CD4-positive, CD25-positive, alpha-beta regulatory T cell (primary cell): Measurements from ENCODE around the gene R3HDM2. TPM values are rescaled to one million over a fixed set of nuclear protein-coding genes. Genes with fewer than 3 reads are reported as not detected.
A peak's percentile ranks its signal among the peaks of the same experiment; 100 is the strongest.

Source experiments
- ATAC-seq, 2 donors: fragments of 150-1000 bp; cut with Tn5 transposase; one replicate each; pipeline ENCODE4 v1.10.0; 2021; ENCODE audit warnings: low read depth in 2 of 2, moderate number of reproducible peaks in 2 of 2, moderate library complexity in 1 of 2
- DNase-seq, 3 donors: peaks; one replicate each; pipeline versions ENCODE4 v3.0.0 to v3.0.0-alpha.2; 2012 to 2022; ENCODE audit warnings: mixed read lengths in 1 of 3
- H3K27ac ChIP-seq: one replicate; pipeline ENCODE4 v1.7.0; 2013; ENCODE audit warnings: mild to moderate bottlenecking, low read length; ENCODE audit not compliant: insufficient read depth, poor library complexity, severe bottlenecking
- H3K27me3 ChIP-seq: one replicate; pipeline ENCODE4 v1.7.0; 2013; ENCODE audit warnings: low read length; ENCODE audit not compliant: control insufficient read depth, insufficient read depth
- H3K36me3 ChIP-seq: one replicate; pipeline ENCODE4 v1.7.0; 2013; ENCODE audit warnings: mild to moderate bottlenecking, low read length, moderate library complexity; ENCODE audit not compliant: control insufficient read depth, insufficient read depth
- H3K4me1 ChIP-seq: 2 replicates; pipeline ENCODE4 v1.7.0; 2013; ENCODE audit warnings: mild to moderate bottlenecking, low read length; ENCODE audit not compliant: insufficient read depth, control insufficient read depth, poor library complexity, severe bottlenecking
- H3K4me3 ChIP-seq: one replicate; pipeline ENCODE4 v1.7.0; 2013; ENCODE audit warnings: low read depth, mild to moderate bottlenecking, low read length, moderate library complexity
- H3K9me3 ChIP-seq, 2 experiments: 1 replicate in 1 of 2; 2 replicates in 1 of 2; pipeline ENCODE4 v1.7.0; 2013; ENCODE audit warnings: low read length in 2 of 2, mild to moderate bottlenecking in 1 of 2, moderate library complexity in 1 of 2; ENCODE audit not compliant: control insufficient read depth in 2 of 2
- H3K27ac Mint-ChIP-seq, 3 donors: one replicate each; pipeline ENCODE4 v1.8.0; 2020 to 2022; ENCODE audit warnings: mild to moderate bottlenecking in 3 of 3, mixed read lengths in 3 of 3, moderate library complexity in 2 of 3
- H3K27me3 Mint-ChIP-seq: one replicate; pipeline ENCODE4 v1.8.0; 2022; ENCODE audit warnings: mild to moderate bottlenecking, mixed read lengths
- H3K36me3 Mint-ChIP-seq: one replicate; pipeline ENCODE4 v1.8.0; 2020; ENCODE audit warnings: mixed read lengths
- H3K4me1 Mint-ChIP-seq, 4 donors: one replicate each; pipeline ENCODE4 v1.8.0; 2020 to 2022; ENCODE audit warnings: mixed read lengths in 4 of 4, mild to moderate bottlenecking in 1 of 4
- H3K4me3 Mint-ChIP-seq, 4 donors: one replicate each; pipeline ENCODE4 v1.8.0; 2020 to 2022; ENCODE audit warnings: mild to moderate bottlenecking in 4 of 4, mixed read lengths in 4 of 4, moderate library complexity in 3 of 4
- H3K9me3 Mint-ChIP-seq, 7 donors: one replicate each; pipeline ENCODE4 v1.8.0; 2020 to 2022; ENCODE audit warnings: mixed read lengths in 7 of 7, mild to moderate bottlenecking in 3 of 7, moderate library complexity in 2 of 7
- polyA plus RNA-seq, 4 donors: library from polyadenylated mRNA; unstranded; fragments of 300-500 nt; fragmentation: Illumina TruSeq; gene quantifications; one replicate each; pipeline ENCODE4 v1.2.3, GENCODE V29; 2021
- total RNA-seq: library from RNA; stranded (reverse); gene quantifications from one replicate; pipeline ENCODE4 v1.2.3, GENCODE V29; 2022

R3HDM2 gene
- total and polyA plus RNA-seq, 5 donors from 2014 or later, result 6.0 to 115 (median 8.1) TPM

DNA sequence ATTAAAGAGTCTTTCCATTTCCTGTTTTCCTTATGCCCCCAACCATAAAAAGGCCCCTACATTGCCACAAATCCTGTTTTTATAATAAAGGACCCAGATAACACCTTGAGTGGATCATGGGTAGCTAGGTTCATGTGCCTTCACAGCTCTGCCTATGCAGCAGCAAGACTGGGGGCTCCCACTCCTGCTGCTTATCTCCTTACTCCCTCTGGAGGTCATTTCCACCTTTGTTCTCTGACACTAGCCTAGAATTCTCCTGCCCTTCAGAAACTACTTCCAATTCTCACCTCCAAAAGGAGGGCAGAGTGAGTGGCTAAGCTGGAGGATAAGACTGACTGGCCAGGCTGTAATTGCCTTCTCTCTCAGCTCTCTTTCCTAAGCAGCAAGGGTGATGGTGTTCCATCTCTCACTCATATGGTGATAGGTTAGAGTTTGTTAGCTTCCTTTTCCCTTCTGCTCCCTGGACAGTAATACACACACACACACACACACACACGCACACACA is 159.8 kb downstream of the R3HDM2 start:
- Histone ChIP-seq H3K4me3 (no peak overlapping the region), H3K4me1 (no peaks in the 10 kb centered on the region), H3K36me3 (peaks cover 70% of the 10 kb centered on the region), H3K27me3 (no peaks in the 10 kb centered on the region), H3K27ac (no peak overlapping the region), H3K9me3 (no peaks in the 10 kb centered on the region)
- Mint-ChIP-seq H3K27ac (peak overlapping the region in 2 of 3 donors; percentile 59 to 90), H3K9me3 (peaks cover 0 to 2% (median 0%) of the 10 kb centered on the region in 7 donors), H3K36me3 (peaks cover 62% of the 10 kb centered on the region), H3K4me3 (no peak overlapping the region), H3K27me3 (no peaks in the 10 kb centered on the region), H3K4me1 (peaks cover 0 to 9% (median 0%) of the 10 kb centered on the region in 4 donors)
- ATAC-seq, result no peak
- no peak for DNase-seq

DNA sequence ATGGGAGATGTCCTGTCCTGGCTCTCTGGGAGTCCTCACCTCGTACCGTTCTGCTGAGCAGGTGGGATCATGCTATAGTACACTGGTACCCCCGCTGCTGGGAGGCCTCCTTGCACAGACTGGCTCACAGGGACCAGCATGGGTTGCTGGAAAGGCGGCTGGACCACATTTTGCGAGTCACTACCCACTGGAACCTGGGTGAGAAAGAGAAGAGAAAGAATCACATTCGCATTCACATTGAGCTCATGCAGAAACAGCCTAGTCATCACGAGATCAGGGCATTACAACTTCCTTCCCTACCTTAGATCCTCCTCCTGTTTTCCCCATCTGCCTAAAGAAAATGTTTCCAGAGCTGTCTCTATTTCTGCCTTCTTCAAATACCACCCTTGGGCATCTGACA is 162.6 kb downstream of the R3HDM2 start:
- H3K4me3 ChIP-seq, result no peak overlapping the region
- no peaks in the 10 kb centered on the region for H3K27me3 Mint-ChIP-seq
- H3K36me3 ChIP-seq, result peaks cover 69% of the 10 kb centered on the region
- H3K4me3 Mint-ChIP-seq, result no peak overlapping the region
- no peaks in the 10 kb centered on the region for H3K27me3 ChIP-seq
- no peaks in the 10 kb centered on the region for H3K4me1 ChIP-seq
- peaks cover 0 to 10% (median 5%) of the 10 kb centered on the region in 4 donors for H3K4me1 Mint-ChIP-seq
- H3K9me3 Mint-ChIP-seq, result peaks cover 0 to 2% (median 0%) of the 10 kb centered on the region in 7 donors
- H3K36me3 Mint-ChIP-seq, result peaks cover 49% of the 10 kb centered on the region
- ATAC-seq, result no peak
- H3K27ac ChIP-seq, result no peak overlapping the region
- peak overlapping the region in 2 of 3 donors; percentile 34 to 65 for H3K27ac Mint-ChIP-seq
- DNase-seq, result no peak
- H3K9me3 ChIP-seq, result no peaks in the 10 kb centered on the region

DNA sequence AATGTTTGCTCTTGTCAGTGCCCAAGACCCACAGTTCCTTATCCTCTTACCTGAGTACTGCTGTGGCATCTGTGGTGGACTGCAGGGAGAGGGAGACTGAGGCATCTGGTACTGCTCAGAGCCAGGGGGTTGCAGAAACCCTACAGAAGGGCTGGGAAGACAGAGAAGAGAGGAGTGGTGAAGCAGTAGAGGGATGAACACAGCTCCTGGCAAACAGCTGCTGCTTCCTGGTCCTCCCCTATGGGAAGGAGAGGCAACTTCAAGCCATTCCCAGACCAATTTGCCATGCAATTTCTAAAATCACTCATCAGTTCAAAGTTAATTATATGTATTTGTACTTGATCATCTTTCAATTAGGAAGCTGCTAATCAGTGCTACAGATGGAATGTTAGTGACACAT is 164.2 kb downstream of the R3HDM2 start:
- Mint-ChIP-seq H3K36me3 (peaks cover 51% of the 10 kb centered on the region), H3K27me3 (no peaks in the 10 kb centered on the region), H3K4me3 (no peak overlapping the region), H3K4me1 (peaks cover 0 to 10% (median 6%) of the 10 kb centered on the region in 4 donors), H3K9me3 (peaks cover 0 to 2% (median 0%) of the 10 kb centered on the region in 7 donors), H3K27ac (peak overlapping the region in 2 of 3 donors; percentile 48 to 76)
- ATAC-seq (no peak), DNase-seq (no peak)
- Histone ChIP-seq H3K4me3 (no peak overlapping the region), H3K9me3 (no peaks in the 10 kb centered on the region), H3K4me1 (no peaks in the 10 kb centered on the region), H3K27ac (peak overlapping the region; percentile 8), H3K36me3 (peaks cover 57% of the 10 kb centered on the region), H3K27me3 (no peaks in the 10 kb centered on the region)

DNA sequence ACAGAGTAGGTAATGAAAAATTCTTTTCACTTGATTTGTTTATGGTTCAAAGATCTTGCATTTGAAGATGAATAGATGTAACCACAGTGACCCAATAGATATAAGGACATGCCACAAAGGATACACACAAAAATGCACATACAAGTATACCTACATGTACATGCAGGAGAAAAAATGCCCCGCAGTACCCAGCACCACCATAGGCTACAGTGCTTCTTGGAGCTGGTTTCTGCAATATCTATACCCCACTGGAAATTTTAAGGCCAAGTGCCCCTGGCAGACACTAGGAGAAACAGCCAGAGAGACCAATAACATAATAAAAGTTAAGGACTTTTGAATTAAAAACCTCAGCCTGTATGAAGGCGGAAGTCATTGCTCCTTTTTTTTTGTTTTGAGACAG is 167.7 kb downstream of the R3HDM2 start:
- DNase-seq (no peak), ATAC-seq (no peak)
- peak overlapping the region in 1 of 3 donors; percentile 29 for H3K27ac Mint-ChIP-seq
- peaks cover 38% of the 10 kb centered on the region for H3K36me3 Mint-ChIP-seq
- Histone ChIP-seq H3K27me3 (no peaks in the 10 kb centered on the region), H3K36me3 (peaks cover 57% of the 10 kb centered on the region), H3K27ac (no peak overlapping the region), H3K4me3 (no peak overlapping the region), H3K4me1 (no peaks in the 10 kb centered on the region), H3K9me3 (no peaks in the 10 kb centered on the region)
- no peaks in the 10 kb centered on the region for H3K27me3 Mint-ChIP-seq
- H3K4me3 Mint-ChIP-seq, result no peak overlapping the region
- peaks cover 0 to 7% (median 4%) of the 10 kb centered on the region in 4 donors for H3K4me1 Mint-ChIP-seq
- peaks cover 0 to 1% (median 0%) of the 10 kb centered on the region in 7 donors for H3K9me3 Mint-ChIP-seq

DNA sequence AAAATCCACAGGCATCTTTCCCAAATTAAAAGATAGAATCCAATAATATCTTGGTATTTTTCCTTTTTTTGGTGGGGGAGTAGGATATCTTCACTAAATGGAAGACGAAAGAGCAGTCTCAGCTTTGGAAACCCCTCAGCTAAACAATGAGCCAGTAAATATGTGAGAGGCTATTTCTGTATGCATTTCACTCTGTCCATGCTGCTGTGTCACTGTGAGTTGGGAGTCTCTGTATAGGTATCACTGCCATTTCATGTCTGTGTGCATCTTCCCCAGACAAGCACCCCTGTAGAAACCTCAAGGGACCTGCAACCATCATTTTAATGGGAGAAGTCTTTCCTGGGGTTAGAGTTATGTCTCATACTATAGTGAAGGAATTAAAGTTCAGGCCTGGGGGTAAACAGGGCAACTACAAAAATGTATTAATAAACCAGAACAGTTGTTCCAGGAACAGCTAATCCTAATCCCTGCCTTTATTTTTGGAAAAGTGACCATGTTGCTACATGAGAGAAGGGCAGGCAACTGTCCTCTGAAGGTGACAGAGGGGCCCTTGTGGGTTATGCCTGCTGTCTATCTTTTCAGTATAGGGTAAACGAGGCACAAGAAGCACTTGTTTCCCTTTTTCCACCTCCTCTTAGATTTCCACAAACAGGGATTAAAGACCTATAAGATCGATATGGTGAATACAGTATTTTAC is 168.6 kb downstream of the R3HDM2 start:
- H3K9me3 Mint-ChIP-seq, result peaks cover 0 to 1% (median 0%) of the 10 kb centered on the region in 7 donors
- no peak overlapping the region for H3K4me3 Mint-ChIP-seq
- ATAC-seq (no peak), DNase-seq (no peak)
- Histone ChIP-seq H3K27me3 (no peaks in the 10 kb centered on the region), H3K4me3 (no peak overlapping the region), H3K4me1 (no peaks in the 10 kb centered on the region), H3K27ac (no peak overlapping the region), H3K9me3 (no peaks in the 10 kb centered on the region), H3K36me3 (peaks cover 57% of the 10 kb centered on the region)
- peaks cover 36% of the 10 kb centered on the region for H3K36me3 Mint-ChIP-seq
- H3K27ac Mint-ChIP-seq, result peak overlapping the region in 1 of 3 donors; percentile 31
- H3K27me3 Mint-ChIP-seq, result no peaks in the 10 kb centered on the region
- H3K4me1 Mint-ChIP-seq, result peaks cover 0 to 7% (median 4%) of the 10 kb centered on the region in 4 donors

DNA sequence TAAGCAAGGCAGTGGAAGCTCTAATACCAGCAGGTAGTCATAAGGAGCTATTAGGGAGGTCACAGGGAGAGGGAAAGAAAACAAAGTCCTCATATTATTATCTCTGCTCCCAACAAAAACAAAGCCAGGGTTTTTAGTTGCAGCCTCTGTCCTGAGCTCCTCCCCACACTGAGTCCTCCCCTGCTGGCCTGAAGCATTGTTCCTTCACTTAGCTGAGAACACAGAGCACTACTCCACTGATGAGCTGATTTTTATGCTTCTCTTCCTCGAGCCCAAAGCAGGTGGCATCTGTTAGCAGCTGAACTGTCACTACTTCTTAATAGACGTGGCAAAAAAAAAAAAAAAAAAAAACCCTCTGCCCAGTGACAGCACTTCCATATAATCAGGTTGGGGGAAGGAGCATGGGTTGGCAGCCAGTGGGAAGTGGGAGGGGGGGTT is 169.4 kb downstream of the R3HDM2 start:
- no peak overlapping the region for H3K4me3 Mint-ChIP-seq
- no peaks in the 10 kb centered on the region for H3K27me3 ChIP-seq
- peaks cover 59% of the 10 kb centered on the region for H3K36me3 ChIP-seq
- no peak overlapping the region for H3K27ac ChIP-seq
- H3K36me3 Mint-ChIP-seq, result peaks cover 35% of the 10 kb centered on the region
- ATAC-seq (no peak), DNase-seq (no peak)
- H3K27ac Mint-ChIP-seq, result peak overlapping the region in 1 of 3 donors; percentile 50
- no peak overlapping the region for H3K4me3 ChIP-seq
- no peaks in the 10 kb centered on the region for H3K27me3 Mint-ChIP-seq
- H3K9me3 Mint-ChIP-seq, result peaks cover 0 to 1% (median 0%) of the 10 kb centered on the region in 7 donors
- peaks cover 0 to 7% (median 4%) of the 10 kb centered on the region in 4 donors for H3K4me1 Mint-ChIP-seq
- no peaks in the 10 kb centered on the region for H3K4me1 ChIP-seq
- no peaks in the 10 kb centered on the region for H3K9me3 ChIP-seq

DNA sequence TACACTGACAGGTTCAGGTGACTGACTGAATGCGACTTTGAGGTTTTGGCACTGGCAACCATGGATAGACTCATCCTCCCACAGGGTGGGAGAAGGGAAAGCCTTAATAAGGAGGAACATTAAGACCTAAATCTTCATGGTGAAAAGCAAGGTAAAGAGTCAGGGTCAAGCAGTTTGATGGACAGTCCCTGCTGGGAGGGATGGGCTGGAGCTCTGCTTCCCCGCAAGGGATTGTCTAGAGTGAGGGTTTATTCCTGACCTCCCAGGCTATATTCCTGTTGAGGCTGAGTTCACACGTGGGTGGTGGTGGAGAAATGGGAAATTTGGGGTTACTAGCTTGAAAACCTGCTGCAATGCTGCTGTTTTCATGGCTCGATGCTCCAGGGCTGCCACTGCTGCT is 170.5 kb downstream of the R3HDM2 start:
- Histone ChIP-seq H3K27me3 (no peaks in the 10 kb centered on the region), H3K4me1 (no peaks in the 10 kb centered on the region), H3K27ac (no peak overlapping the region), H3K36me3 (peaks cover 65% of the 10 kb centered on the region), H3K4me3 (no peak overlapping the region), H3K9me3 (no peaks in the 10 kb centered on the region)
- DNase-seq (no peak), ATAC-seq (no peak)
- H3K27ac Mint-ChIP-seq, result peak overlapping the region in 1 of 3 donors; percentile 62
- H3K36me3 Mint-ChIP-seq, result peaks cover 44% of the 10 kb centered on the region
- peaks cover 0 to 1% (median 0%) of the 10 kb centered on the region in 7 donors for H3K9me3 Mint-ChIP-seq
- H3K4me1 Mint-ChIP-seq, result peaks cover 0 to 7% (median 4%) of the 10 kb centered on the region in 4 donors
- H3K27me3 Mint-ChIP-seq, result no peaks in the 10 kb centered on the region
- no peak overlapping the region for H3K4me3 Mint-ChIP-seq
